Prostate gland (tissue), 2 donors: Measurements from ENCODE around the gene CHCHD1.

Experiments
- POLR2A ChIP-seq: fragments of 450-650 bp; IDR thresholded peaks from one replicate; pipeline ENCODE4 v1.6.1; 2016; ENCODE audit warnings: antibody characterized with exemption, mild to moderate bottlenecking
- TF ChIP-seq, protein P1 (sequence below), 4 experiments: fragments of 200-600 bp in 2 of 4; fragments of 450-650 bp in 2 of 4; sonication (generic) in 2 of 4; IDR thresholded peaks; 1 replicate in 3 of 4; 2 replicates in 1 of 4; pipeline ENCODE4 v1.5.1; 2016 to 2019; ENCODE audit warnings: antibody characterized with exemption in 4 of 4, mild to moderate bottlenecking in 2 of 4, moderate library complexity in 2 of 4

DNA sequence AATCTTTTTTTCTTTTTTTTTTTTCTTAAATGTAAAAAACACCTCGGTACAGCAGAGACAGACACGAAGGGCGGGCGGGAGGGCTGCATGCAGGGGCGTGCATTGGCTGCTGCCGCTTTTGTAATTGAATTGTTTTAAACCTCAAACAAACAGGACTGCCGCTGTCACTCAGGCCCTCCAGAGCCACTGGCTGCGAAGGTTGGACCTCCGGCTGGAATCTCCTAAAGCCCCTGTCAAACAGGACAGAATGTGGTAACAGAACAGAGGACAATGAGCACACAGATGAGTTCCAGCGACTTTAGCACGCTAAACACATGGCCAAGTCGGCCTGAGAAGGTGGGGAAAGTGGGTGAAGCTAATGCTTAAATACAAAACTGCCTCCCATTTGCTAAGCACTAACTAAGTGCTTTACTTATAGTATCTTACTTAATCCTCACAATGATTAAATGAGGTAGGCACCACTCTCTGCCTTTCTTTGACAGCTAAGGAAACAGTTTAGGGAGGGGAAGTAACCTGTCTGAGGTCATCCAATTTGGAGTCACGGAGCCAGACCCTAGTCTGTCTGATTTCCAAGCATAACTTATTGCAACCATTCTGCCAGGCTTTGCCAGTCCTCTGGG lies 32.5 kb downstream of the CHCHD1 start:
- no peak for TF ChIP-seq POLR2A
- TF ChIP-seq, protein P1, sequence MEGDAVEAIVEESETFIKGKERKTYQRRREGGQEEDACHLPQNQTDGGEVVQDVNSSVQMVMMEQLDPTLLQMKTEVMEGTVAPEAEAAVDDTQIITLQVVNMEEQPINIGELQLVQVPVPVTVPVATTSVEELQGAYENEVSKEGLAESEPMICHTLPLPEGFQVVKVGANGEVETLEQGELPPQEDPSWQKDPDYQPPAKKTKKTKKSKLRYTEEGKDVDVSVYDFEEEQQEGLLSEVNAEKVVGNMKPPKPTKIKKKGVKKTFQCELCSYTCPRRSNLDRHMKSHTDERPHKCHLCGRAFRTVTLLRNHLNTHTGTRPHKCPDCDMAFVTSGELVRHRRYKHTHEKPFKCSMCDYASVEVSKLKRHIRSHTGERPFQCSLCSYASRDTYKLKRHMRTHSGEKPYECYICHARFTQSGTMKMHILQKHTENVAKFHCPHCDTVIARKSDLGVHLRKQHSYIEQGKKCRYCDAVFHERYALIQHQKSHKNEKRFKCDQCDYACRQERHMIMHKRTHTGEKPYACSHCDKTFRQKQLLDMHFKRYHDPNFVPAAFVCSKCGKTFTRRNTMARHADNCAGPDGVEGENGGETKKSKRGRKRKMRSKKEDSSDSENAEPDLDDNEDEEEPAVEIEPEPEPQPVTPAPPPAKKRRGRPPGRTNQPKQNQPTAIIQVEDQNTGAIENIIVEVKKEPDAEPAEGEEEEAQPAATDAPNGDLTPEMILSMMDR (IDR thresholded peaks at IDR 0.05): no peak
